ACC112 (cell line): ENCODE results near the gene ANKLE2.

Source experiments
- H2AFZ ChIP-seq: fragments of 200-600 bp; sonication (generic); one replicate; pipeline ENCODE4 v1.6.0; 2017; ENCODE audit warnings: antibody characterized with exemption, low read length; ENCODE audit not compliant: unreplicated experiment
- H3K27ac ChIP-seq: fragments of 200-600 bp; sonication (generic); 2 replicates; pipeline ENCODE4 v1.5.1; 2014; ENCODE audit warnings: low read depth, mild to moderate bottlenecking, antibody characterized with exemption, low read length, moderate library complexity
- H3K27me3 ChIP-seq: fragments of 200-600 bp; sonication (generic); 2 replicates; pipeline ENCODE4 v1.6.1; 2014; ENCODE audit warnings: mild to moderate bottlenecking, antibody characterized with exemption, low read length, moderate library complexity, mixed read lengths; ENCODE audit not compliant: insufficient read depth
- H3K36me3 ChIP-seq: fragments of 200-600 bp; sonication (generic); 2 replicates; pipeline ENCODE4 v1.6.1; 2016; ENCODE audit warnings: mild to moderate bottlenecking, antibody characterized with exemption, low read length, moderate library complexity, mixed read lengths; ENCODE audit not compliant: insufficient read depth
- H3K4me1 ChIP-seq: fragments of 200-600 bp; sonication (generic); one replicate; pipeline ENCODE4 v1.6.1; 2016; ENCODE audit warnings: low read length, mixed read lengths; ENCODE audit not compliant: insufficient read depth, unreplicated experiment, control insufficient read depth
- H3K4me3 ChIP-seq: fragments of 200-600 bp; sonication (generic); 2 replicates; pipeline ENCODE4 v1.5.1; 2014; ENCODE audit warnings: mild to moderate bottlenecking, low read depth, low read length
- H3K79me2 ChIP-seq: fragments of 200-600 bp; sonication (generic); one replicate; pipeline ENCODE4 v1.6.0; 2016; ENCODE audit warnings: low read length; ENCODE audit not compliant: control insufficient read depth, unreplicated experiment, insufficient read depth

Gene ANKLE2

GRCh38 chr12:132689227-132689626, 72.4 kb downstream of the ANKLE2 start:
- H2AFZ ChIP-seq, result no peak overlapping the region
- H3K79me2 ChIP-seq, result peaks cover 26% of the 10 kb centered on the region
- peaks cover 12% of the 10 kb centered on the region; the same call in 1 of the 2 replicates for H3K36me3 ChIP-seq
- no peaks in the 10 kb centered on the region for H3K27me3 ChIP-seq
- H3K4me3 ChIP-seq, result no peak overlapping the region; the same call in 1 of the 2 replicates
- no peak overlapping the region for H3K27ac ChIP-seq
- no peaks in the 10 kb centered on the region for H3K4me1 ChIP-seq

GRCh38 chr12:132687211-132688164, 74.1 kb downstream of the ANKLE2 start, which contains the start of the genes POLE and PXMP2:
Gene POLE (minus strand): TSS chr12:132687342. CDS start chr12:132687315, 27 bp downstream.
Gene PXMP2 (plus strand): TSS chr12:132687587. CDS start chr12:132687671, 84 bp downstream.
- Histone ChIP-seq H3K27me3 (no peaks in the 10 kb centered on the region), H2AFZ (peak within 1 kb of the TSS; percentile 53), H3K4me3 (peak within 1 kb of the TSS; percentile 95), H3K79me2 (peaks cover 37% of the 10 kb centered on the region), H3K27ac (peak within 1 kb of the TSS; percentile 67), H3K36me3 (peaks cover 12% of the 10 kb centered on the region; the same call in 1 of the 2 replicates), H3K4me1 (no peaks in the 10 kb centered on the region)

- Histone ChIP-seq H3K36me3 (peaks cover 12% of the 10 kb centered on the region; the same call in 1 of the 2 replicates), H3K4me3 (peak overlapping the region; percentile 95), H3K79me2 (peaks cover 43% of the 10 kb centered on the region), H3K27me3 (no peaks in the 10 kb centered on the region), H3K27ac (peak overlapping the region; percentile 67), H3K4me1 (no peaks in the 10 kb centered on the region), H2AFZ (peak overlapping the region; percentile 53)
These were observed 74.8 kb downstream of the ANKLE2 start for GRCh38 chr12:132686825-132687210.

GRCh38 chr12:132685400-132685799, 76.2 kb downstream of the ANKLE2 start:
- H3K27me3 ChIP-seq, result no peaks in the 10 kb centered on the region
- H3K27ac ChIP-seq, result no peak overlapping the region
- H3K79me2 ChIP-seq, result peaks cover 55% of the 10 kb centered on the region
- no peak overlapping the region for H2AFZ ChIP-seq
- peaks cover 7% of the 10 kb centered on the region; the same call in 1 of the 2 replicates for H3K36me3 ChIP-seq
- peak overlapping the region; percentile 95 for H3K4me3 ChIP-seq
- no peaks in the 10 kb centered on the region for H3K4me1 ChIP-seq

GRCh38 chr12:132677492-132677891, 84.1 kb downstream of the ANKLE2 start:
- H3K27me3 ChIP-seq, result no peaks in the 10 kb centered on the region
- no peak overlapping the region for H2AFZ ChIP-seq
- peaks cover 21% of the 10 kb centered on the region; the same call in 1 of the 2 replicates for H3K36me3 ChIP-seq
- H3K79me2 ChIP-seq, result peaks cover 34% of the 10 kb centered on the region
- no peak overlapping the region for H3K4me3 ChIP-seq
- no peak overlapping the region for H3K27ac ChIP-seq
- no peaks in the 10 kb centered on the region for H3K4me1 ChIP-seq

- Histone ChIP-seq H2AFZ (no peak overlapping the region), H3K27me3 (no peaks in the 10 kb centered on the region), H3K27ac (no peak overlapping the region), H3K4me3 (no peak overlapping the region), H3K36me3 (peaks cover 27% of the 10 kb centered on the region; the same call in 1 of the 2 replicates), H3K79me2 (peaks cover 21% of the 10 kb centered on the region), H3K4me1 (no peaks in the 10 kb centered on the region)
These were observed 85.7 kb downstream of the ANKLE2 start for GRCh38 chr12:132675757-132676432.
